ENCODE results near the gene PKN2.
"Not testable (repeated sequence)": the region's sequence is repeated elsewhere in the genome, so short reads cannot be mapped to it uniquely, and the experiment has no call there.

The PKN2 gene

GRCh38 chr1:88878731-88879130, 194.7 kb downstream of the PKN2 start:
- peaks cover 10% of the 10 kb centered on the region for H3K36me3 ChIP-seq (ENCODE audit: control insufficient read depth, insufficient read depth, low read length)
- H3K4me3 ChIP-seq (ENCODE audit: low read depth, low read length) = no peak overlapping the region
- no peak overlapping the region for H3K27ac ChIP-seq (ENCODE audit: low read depth, low read length)
- H3K4me1 ChIP-seq (ENCODE audit: control insufficient read depth, insufficient read depth, low read length) = no peaks in the 10 kb centered on the region
- no peaks in the 10 kb centered on the region for H3K9me3 ChIP-seq (ENCODE audit: control insufficient read depth, insufficient read depth, low read depth, low read length)
- H3K9ac ChIP-seq (ENCODE audit: low read length) = no peak overlapping the region
- H3K27me3 ChIP-seq (ENCODE audit: control insufficient read depth, insufficient read depth, low read length) = no peaks in the 10 kb centered on the region

GRCh38 chr1:88880717-88881116, 196.6 kb downstream of the PKN2 start:
- not testable (repeated sequence) for H3K27ac ChIP-seq (ENCODE audit: low read depth, low read length); H3K4me3 ChIP-seq (ENCODE audit: low read depth, low read length); H3K9me3 ChIP-seq (ENCODE audit: control insufficient read depth, insufficient read depth, low read depth, low read length); H3K4me1 ChIP-seq (ENCODE audit: control insufficient read depth, insufficient read depth, low read length); H3K9ac ChIP-seq (ENCODE audit: low read length); H3K27me3 ChIP-seq (ENCODE audit: control insufficient read depth, insufficient read depth, low read length)
- H3K36me3 ChIP-seq (ENCODE audit: control insufficient read depth, insufficient read depth, low read length) = peaks cover 22% of the 10 kb centered on the region

- Histone ChIP-seq H3K4me3 (ENCODE audit: low read depth, low read length) (no peak overlapping the region), H3K36me3 (ENCODE audit: control insufficient read depth, insufficient read depth, low read length) (peaks cover 36% of the 10 kb centered on the region)
These were observed 199.1 kb downstream of the PKN2 start for GRCh38 chr1:88883156-88883555.

More at GRCh38 chr1:88883156-88883555, 199.1 kb downstream of the PKN2 start:
- Histone ChIP-seq H3K27me3 (ENCODE audit: control insufficient read depth, insufficient read depth, low read length) (no peaks in the 10 kb centered on the region), H3K9me3 (ENCODE audit: control insufficient read depth, insufficient read depth, low read depth, low read length) (no peaks in the 10 kb centered on the region), H3K9ac (ENCODE audit: low read length) (no peak overlapping the region), H3K27ac (ENCODE audit: low read depth, low read length) (no peak overlapping the region), H3K4me1 (ENCODE audit: control insufficient read depth, insufficient read depth, low read length) (no peaks in the 10 kb centered on the region)

Measured in HUES6 (cell line).